ENCODE results near the gene FYN. TPM values are rescaled to one million over a fixed set of nuclear protein-coding genes. Genes with fewer than 3 reads are reported as not detected.

FYN gene
- total and polyA plus RNA-seq, 10 of the 15 experiments (the other 5 are each of a cell fraction or from before 2014, with no cell fraction given) = 51.4 to 247 (median 138) TPM

DNA sequence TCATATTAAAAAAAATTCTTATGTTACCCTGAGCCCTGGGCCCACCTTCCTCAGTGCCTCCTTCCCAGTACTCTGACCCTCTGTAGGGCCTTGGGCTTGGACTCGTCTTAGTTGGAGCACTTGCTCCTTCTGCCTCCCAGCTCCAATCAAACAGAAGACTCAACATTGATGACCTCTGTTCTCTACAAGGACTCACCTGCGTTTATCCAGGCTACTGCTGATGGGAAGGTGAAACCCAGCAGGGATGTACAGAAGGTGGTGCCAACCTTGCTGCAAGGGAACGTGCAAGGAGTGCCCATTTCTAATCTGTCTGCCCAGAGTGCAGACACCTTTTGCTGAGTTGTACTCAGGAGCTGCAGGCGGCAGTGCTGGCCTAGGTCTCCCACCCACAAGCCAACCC lies 38.9 kb downstream of the FYN start:
- peaks cover 3 to 5% of the 10 kb centered on the region in 2 experiments; a peak in 2 of 4 replicates for H3K36me3 ChIP-seq (ENCODE audit: control insufficient read depth in 2 of 2, insufficient read depth in 2 of 2, low read length in 1 of 2)
- no peak overlapping the region for H3K4me2 ChIP-seq (ENCODE audit: control insufficient read depth, insufficient read depth)
- BruUV-seq (replicated peaks) = no TSS peak
- no peak overlapping the region for H3K9ac ChIP-seq (ENCODE audit: control insufficient read depth, insufficient read depth, low read length)
- H3K27ac ChIP-seq (ENCODE audit: control insufficient read depth, insufficient read depth) = no peak overlapping the region
- no peaks in the 10 kb centered on the region for H3K9me3 ChIP-seq (replicated peaks; ENCODE audit: control insufficient read depth, insufficient read depth, low read length)
- 72% methylated on average over 4 of the region's 4 CpGs for WGBS (ENCODE audit: insufficient coverage, insufficient replicate concordance, low lambda C conversion rate, missing lambda C conversion rate)
- in situ Hi-C loops (cut with MboI) (loop anchor here (25.0 kb wide), 1 partner anchor 1803 kb away; no protein-coding TSS in a partner anchor), intact Hi-C loops (cut with micrococcal nuclease; ENCODE audit: unreplicated experiment) (no loop called here)
- FAIRE-seq (no peak), DNase-seq (ENCODE audit: low read depth, low spot score) (no peak), ATAC-seq (no peak)
- no peak overlapping the region for H3K4me3 ChIP-seq
- peaks cover 43% of the 10 kb centered on the region for H3K4me1 ChIP-seq (ENCODE audit: control insufficient read depth, insufficient read depth, low read length)
- RAD21 ChIA-PET (ENCODE audit: unreplicated experiment) = interaction anchor here (2.0 kb wide), 1 partner anchor 9 kb away, joined by 7 read pairs; no protein-coding TSS in a partner anchor
- TF ChIP-seq, protein P1, sequence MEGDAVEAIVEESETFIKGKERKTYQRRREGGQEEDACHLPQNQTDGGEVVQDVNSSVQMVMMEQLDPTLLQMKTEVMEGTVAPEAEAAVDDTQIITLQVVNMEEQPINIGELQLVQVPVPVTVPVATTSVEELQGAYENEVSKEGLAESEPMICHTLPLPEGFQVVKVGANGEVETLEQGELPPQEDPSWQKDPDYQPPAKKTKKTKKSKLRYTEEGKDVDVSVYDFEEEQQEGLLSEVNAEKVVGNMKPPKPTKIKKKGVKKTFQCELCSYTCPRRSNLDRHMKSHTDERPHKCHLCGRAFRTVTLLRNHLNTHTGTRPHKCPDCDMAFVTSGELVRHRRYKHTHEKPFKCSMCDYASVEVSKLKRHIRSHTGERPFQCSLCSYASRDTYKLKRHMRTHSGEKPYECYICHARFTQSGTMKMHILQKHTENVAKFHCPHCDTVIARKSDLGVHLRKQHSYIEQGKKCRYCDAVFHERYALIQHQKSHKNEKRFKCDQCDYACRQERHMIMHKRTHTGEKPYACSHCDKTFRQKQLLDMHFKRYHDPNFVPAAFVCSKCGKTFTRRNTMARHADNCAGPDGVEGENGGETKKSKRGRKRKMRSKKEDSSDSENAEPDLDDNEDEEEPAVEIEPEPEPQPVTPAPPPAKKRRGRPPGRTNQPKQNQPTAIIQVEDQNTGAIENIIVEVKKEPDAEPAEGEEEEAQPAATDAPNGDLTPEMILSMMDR (IDR thresholded peaks at IDR 0.05 in 2 of 3, conservative IDR thresholded peaks at IDR 0.05 in 1 of 3; ENCODE audit: control insufficient read depth in 2 of 3, extremely low read depth in 1 of 3, insufficient read depth in 1 of 3, low read depth in 3 of 3, low read length in 3 of 3) = no peak
- TF ChIP-seq POLR2AphosphoS2 (IDR thresholded peaks at IDR 0.05; ENCODE audit: low read depth, low read length) (no peak), CBFB (IDR thresholded peaks at IDR 0.05; ENCODE audit: low read depth) (no peak), RB1 (IDR thresholded peaks at IDR 0.05; ENCODE audit: borderline replicate concordance) (no peak), NFYA (IDR thresholded peaks at IDR 0.05; ENCODE audit: borderline replicate concordance, low read depth, low read length) (no peak), PAX8 (IDR thresholded peaks at IDR 0.05) (no peak), SIN3A (IDR thresholded peaks at IDR 0.05; ENCODE audit: low read depth, low read length) (no peak), ZSCAN29 (IDR thresholded peaks at IDR 0.05) (no peak), FOXM1 (IDR thresholded peaks at IDR 0.05; ENCODE audit: low read depth, low read length) (no peak)
- TF ChIP-seq, protein P2, sequence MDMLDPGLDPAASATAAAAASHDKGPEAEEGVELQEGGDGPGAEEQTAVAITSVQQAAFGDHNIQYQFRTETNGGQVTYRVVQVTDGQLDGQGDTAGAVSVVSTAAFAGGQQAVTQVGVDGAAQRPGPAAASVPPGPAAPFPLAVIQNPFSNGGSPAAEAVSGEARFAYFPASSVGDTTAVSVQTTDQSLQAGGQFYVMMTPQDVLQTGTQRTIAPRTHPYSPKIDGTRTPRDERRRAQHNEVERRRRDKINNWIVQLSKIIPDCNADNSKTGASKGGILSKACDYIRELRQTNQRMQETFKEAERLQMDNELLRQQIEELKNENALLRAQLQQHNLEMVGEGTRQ (IDR thresholded peaks at IDR 0.05; ENCODE audit: borderline replicate concordance, low read depth, low read length) = no peak
- TF ChIP-seq, protein P3, sequence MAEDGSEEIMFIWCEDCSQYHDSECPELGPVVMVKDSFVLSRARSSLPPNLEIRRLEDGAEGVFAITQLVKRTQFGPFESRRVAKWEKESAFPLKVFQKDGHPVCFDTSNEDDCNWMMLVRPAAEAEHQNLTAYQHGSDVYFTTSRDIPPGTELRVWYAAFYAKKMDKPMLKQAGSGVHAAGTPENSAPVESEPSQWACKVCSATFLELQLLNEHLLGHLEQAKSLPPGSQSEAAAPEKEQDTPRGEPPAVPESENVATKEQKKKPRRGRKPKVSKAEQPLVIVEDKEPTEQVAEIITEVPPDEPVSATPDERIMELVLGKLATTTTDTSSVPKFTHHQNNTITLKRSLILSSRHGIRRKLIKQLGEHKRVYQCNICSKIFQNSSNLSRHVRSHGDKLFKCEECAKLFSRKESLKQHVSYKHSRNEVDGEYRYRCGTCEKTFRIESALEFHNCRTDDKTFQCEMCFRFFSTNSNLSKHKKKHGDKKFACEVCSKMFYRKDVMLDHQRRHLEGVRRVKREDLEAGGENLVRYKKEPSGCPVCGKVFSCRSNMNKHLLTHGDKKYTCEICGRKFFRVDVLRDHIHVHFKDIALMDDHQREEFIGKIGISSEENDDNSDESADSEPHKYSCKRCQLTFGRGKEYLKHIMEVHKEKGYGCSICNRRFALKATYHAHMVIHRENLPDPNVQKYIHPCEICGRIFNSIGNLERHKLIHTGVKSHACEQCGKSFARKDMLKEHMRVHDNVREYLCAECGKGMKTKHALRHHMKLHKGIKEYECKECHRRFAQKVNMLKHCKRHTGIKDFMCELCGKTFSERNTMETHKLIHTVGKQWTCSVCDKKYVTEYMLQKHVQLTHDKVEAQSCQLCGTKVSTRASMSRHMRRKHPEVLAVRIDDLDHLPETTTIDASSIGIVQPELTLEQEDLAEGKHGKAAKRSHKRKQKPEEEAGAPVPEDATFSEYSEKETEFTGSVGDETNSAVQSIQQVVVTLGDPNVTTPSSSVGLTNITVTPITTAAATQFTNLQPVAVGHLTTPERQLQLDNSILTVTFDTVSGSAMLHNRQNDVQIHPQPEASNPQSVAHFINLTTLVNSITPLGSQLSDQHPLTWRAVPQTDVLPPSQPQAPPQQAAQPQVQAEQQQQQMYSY (CRISPR knock-in tag; IDR thresholded peaks at IDR 0.05) = no peak
- H2AFZ ChIP-seq (ENCODE audit: control insufficient read depth, low read depth, low read length) = no peak overlapping the region
- SMC1A ChIA-PET (ENCODE audit: uncharacterized antibody, unreplicated experiment) = interaction anchor here (0.9 to 5.0 kb wide), 7 partner anchors 10 to 108 kb away, joined by 3 to 30 read pairs (median 9); no protein-coding TSS in a partner anchor
- peaks cover 49% of the 10 kb centered on the region for H3K79me2 ChIP-seq (ENCODE audit: control insufficient read depth, insufficient read depth, low read length)
- no peaks in the 10 kb centered on the region for H4K20me1 ChIP-seq (ENCODE audit: control insufficient read depth, insufficient read depth)
- POLR2A ChIA-PET = interaction anchor here (1.2 to 1.5 kb wide), 2 partner anchors 9 to 64 kb away, joined by 4 to 5 read pairs; no protein-coding TSS in a partner anchor
- CTCF ChIA-PET = interaction anchor here (0.9 to 1.5 kb wide), 3 partner anchors 7 to 10 kb away, joined by 3 to 4 read pairs (median 3); no protein-coding TSS in a partner anchor
- no peaks in the 10 kb centered on the region for H3K27me3 ChIP-seq (replicated peaks in 1 of 2; ENCODE audit: control insufficient read depth in 2 of 2, insufficient read depth in 2 of 2, low read length in 1 of 2)
